GM12873 (cell line): ENCODE data around the gene TSPOAP1.
A peak's percentile ranks its signal among the peaks of the same experiment; 100 is the strongest.

Experiments used
- TF ChIP-seq, protein P1 (sequence below): IDR thresholded peaks from 2 replicates; pipeline ENCODE4 v1.5.1; 2012; ENCODE audit warnings: low read depth, mild to moderate bottlenecking, moderate library complexity, low read length, control low read depth; ENCODE audit not compliant: insufficient read depth; ENCODE audit errors: missing control alignments

Gene TSPOAP1

DNA sequence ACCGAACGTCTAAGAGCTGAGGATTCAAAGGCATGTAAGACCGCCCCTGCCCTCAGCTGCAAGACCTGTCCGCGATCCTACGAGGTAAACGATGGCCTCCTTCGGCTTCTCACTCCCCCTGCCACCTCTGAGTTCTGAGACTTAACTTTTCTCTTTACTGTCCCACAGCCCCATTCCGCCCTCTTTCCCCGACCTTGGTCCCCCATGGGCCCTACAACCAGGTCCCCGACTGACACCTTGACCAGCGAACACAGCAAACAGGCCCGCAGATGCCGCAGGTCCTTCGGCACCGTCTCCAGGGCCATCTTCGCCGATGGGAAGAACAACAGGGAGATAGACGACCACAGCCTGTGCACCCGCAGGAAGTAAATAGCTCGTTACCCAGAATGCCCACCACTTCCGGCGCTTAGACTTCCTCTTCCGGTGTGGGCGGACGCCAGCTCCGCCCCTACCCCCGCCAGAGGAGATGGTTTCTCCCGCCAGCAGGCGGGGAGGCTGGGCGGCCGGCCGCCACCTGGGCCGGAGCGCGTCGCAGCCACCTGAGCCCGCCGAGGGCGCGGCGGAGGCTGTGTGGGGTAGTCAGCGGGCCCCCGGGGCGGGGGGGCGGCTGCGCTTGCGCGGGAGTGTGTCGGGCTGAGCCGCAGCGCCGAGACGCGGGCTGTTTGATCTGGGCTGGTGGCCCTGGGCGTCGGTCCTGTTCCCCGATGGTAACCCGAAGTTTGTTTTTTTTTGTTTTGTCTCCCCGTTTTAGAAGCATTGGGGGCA is 23.4 kb upstream of the TSPOAP1 start, which contains the start of gene SUPT4H1:
Gene SUPT4H1, minus strand, starts transcription at position 371 of the 765 bp plus-strand sequence. Its CDS starts 66 bp downstream, at position 305.
- TF ChIP-seq, protein P1, sequence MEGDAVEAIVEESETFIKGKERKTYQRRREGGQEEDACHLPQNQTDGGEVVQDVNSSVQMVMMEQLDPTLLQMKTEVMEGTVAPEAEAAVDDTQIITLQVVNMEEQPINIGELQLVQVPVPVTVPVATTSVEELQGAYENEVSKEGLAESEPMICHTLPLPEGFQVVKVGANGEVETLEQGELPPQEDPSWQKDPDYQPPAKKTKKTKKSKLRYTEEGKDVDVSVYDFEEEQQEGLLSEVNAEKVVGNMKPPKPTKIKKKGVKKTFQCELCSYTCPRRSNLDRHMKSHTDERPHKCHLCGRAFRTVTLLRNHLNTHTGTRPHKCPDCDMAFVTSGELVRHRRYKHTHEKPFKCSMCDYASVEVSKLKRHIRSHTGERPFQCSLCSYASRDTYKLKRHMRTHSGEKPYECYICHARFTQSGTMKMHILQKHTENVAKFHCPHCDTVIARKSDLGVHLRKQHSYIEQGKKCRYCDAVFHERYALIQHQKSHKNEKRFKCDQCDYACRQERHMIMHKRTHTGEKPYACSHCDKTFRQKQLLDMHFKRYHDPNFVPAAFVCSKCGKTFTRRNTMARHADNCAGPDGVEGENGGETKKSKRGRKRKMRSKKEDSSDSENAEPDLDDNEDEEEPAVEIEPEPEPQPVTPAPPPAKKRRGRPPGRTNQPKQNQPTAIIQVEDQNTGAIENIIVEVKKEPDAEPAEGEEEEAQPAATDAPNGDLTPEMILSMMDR = no peak

DNA sequence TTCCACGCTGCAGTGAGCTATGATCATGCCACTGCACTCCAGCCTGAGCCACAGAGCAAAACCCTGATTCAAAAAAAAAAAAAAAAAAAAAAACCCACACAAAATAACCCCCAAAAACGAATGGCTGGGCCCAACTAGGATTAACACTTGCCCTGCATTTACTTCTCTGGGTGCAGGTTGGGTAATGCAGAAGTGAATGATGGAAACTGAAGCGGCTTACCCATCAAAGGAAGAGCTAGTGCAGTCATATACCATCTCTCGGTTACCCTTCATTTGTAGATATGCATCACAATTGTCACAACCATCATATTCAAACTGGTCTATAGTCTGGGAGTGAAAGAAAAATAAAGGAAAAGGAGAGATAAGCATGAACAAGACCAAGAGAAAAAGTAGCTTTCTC is 22.6 kb upstream of the TSPOAP1 start:
- TF ChIP-seq, protein P1 = no peak

DNA sequence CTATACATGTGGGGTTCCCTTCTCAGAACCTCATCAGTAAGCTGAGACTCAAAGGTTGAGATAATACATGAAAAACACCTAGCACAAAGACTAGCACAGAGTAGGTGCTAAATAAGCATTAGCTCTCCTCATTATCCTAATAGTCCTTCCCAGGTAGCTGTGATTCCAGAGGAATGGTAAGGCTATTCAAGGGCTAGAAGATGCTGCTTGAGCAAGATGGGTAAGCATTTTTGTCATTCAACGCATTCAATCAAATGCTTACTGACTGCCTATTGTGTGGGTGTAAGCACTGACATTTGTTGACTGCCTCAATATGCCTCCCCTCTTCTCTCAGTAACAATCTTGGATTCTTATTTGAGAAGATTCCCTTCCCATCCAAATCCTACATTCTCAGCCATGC is 19.4 kb upstream of the TSPOAP1 start:
- TF ChIP-seq, protein P1 = no peak

DNA sequence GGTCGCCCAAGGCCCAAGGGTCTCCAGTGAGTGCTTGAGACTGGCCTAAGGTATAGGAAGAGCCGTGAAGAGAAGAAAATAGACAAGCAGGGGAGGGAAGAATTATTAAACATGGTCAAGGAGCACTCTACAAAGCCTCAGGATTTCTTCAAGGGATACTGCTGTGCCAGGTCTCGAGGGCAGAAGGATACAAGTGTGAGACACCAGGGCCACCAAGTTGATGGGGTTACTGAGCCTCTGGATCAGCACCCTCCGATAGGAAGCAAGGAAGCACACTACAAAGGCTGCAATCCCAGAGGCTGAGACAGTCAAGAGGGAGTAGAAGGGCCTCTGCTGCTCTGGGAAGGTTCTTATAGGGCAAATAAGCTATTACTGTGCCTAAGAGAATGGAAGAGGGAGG is 16.9 kb upstream of the TSPOAP1 start:
- TF ChIP-seq, protein P1 = no peak

DNA sequence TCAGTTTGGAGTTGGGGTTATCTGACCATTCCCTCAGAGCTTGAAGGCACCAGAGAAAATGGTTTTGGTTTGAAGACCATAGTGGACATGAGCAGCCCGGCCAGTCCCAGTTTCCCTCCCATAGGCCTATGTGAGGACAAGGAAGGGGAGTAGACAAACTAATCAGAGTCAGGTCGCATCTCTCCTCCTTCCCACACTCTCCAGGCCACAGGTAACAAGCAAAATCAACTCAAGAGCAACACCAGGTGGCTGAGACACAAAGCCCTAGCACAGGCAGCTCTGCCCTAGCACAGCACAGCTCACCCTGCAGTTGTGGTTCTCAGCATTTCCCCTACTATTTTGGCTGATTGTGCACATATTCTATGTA is 16.2 kb upstream of the TSPOAP1 start:
- TF ChIP-seq, protein P1 = peak; percentile 74

DNA sequence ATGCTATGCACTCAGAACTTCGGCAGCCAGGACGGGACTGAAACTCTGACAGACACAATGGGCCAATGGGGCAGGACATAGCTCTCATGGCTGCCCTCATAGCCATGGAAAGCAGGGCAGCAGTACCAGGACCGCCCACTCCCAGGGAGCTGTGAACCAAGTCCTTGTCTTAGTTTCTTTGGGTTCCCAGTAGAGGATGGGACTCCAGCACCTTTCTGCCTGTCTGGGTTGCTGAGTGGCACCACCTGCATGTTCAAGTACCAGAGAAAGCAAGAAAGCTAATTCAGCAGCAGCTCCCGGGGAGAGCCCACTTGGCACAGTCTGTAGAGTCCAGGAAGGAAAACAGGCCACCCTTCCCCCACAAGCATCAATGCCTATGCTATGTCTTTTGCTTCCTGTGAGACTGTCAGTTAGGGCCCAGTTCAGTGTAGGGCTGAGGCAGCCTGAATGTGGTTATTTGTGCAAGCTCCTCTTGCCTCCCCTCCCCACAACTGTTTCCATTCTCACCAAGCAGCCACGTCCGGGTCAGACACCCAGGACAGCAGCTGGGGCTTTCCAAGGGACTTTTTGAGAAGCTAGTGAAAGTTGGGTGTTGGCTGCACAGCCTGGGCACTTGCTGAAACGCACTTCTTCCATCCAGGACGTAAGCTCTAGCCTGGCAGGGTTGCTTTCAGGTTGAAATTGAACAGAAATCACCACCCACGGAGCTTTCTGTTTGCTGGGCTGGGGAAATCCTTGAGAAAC is 15.6 kb upstream of the TSPOAP1 start:
- TF ChIP-seq, protein P1 = no peak

DNA sequence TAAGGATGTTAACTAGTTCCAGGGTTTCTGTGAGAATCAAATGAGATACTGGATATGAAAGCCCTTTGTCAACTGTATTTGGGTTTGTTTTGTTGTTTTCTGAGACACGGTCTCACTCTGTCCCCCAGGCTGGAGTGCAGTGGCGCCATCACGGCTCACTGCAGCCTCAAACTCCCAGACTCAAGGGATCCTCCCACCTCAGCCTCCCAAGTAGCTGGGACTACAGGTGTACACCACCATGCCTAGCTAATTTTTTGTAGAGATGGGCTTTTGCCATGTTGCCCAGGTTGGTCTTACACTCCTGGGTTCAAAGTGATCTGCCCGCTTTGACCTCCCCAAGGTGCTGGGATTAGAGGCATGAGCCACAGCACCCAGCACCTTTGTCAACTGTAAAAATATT is 14.5 kb upstream of the TSPOAP1 start:
- TF ChIP-seq, protein P1 = no peak
